Measurements from ENCODE around the gene CLIC6.
A peak's percentile ranks its signal among the peaks of the same experiment; 100 is the strongest.

CLIC6 gene

DNA sequence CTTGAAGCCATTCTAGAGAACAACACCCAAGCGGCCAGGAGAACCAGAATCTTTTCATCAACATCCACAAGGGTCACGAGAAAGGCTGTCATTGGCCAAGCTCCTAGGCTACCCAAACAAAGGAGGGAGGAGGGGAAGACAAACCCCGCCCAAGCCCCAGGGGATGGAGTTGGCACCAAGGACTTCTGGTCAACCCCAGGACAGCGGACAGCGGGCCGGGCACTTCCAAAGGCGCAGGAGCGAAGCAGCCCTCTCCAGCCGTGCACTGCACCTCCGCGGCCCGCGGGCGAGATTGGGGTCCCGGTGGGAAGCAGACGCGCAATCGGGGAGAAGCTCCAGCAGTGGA lies at the start of gene CLIC6:
Gene CLIC6, plus strand, starts transcription at position 192 of the 346 bp plus-strand sequence. CDS start 395 bp downstream, outside the sequence.
- Mint-ChIP-seq H3K9me3 (no peaks in the 10 kb centered on the region), H3K27ac (no peak within 1 kb of the TSS), H3K27me3 (peaks cover 22% of the 10 kb centered on the region), H3K4me1 (peaks cover 12% of the 10 kb centered on the region), H3K4me3 (peak within 1 kb of the TSS; percentile 70), H3K36me3 (no peaks in the 10 kb centered on the region)

DNA sequence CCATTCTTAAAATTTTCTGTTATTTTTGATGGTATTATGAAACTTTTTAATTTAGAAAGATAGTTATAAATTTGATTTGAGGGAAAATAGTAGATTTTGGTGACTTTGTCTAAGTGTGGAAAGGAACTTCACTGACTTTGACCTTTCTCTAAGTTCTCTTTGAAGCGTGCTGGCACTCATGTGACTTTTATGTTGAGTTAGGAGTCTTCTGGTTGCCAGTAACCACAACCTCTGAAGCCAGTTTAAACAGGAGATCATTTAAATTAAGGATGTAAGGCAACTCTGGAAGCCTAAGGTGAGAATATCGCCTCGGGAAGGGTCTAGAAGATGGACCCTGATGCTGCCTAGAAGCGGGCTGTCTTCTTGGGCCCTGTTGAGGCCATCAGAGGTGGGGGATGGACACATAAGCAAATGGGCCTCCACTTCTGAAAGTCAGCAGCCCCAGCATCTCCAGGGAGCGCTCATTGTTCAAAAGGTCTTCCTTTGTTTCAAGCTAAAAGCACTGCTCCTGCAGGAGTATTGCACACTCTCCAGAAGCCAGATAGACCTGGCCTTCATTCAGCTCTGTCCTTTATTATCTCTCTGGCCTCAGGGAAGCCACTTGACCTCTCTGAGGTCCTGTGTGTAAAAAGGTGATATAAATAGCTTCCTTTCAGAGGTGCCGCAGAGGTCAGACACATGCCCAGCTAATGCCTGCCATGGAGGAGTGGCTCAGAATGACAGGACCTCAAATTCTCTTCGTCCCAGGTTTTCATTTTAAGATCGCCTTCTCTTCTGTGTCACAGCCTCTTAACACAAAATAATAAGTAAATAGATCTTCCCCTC lies 48.7 kb upstream of the CLIC6 start:
- H3K36me3 Mint-ChIP-seq: no peaks in the 10 kb centered on the region
- H3K27ac Mint-ChIP-seq: no peak overlapping the region
- peaks cover 11% of the 10 kb centered on the region for H3K27me3 Mint-ChIP-seq
- H3K4me3 Mint-ChIP-seq: no peak overlapping the region
- H3K9me3 Mint-ChIP-seq: no peaks in the 10 kb centered on the region
- peaks cover 6% of the 10 kb centered on the region for H3K4me1 Mint-ChIP-seq

DNA sequence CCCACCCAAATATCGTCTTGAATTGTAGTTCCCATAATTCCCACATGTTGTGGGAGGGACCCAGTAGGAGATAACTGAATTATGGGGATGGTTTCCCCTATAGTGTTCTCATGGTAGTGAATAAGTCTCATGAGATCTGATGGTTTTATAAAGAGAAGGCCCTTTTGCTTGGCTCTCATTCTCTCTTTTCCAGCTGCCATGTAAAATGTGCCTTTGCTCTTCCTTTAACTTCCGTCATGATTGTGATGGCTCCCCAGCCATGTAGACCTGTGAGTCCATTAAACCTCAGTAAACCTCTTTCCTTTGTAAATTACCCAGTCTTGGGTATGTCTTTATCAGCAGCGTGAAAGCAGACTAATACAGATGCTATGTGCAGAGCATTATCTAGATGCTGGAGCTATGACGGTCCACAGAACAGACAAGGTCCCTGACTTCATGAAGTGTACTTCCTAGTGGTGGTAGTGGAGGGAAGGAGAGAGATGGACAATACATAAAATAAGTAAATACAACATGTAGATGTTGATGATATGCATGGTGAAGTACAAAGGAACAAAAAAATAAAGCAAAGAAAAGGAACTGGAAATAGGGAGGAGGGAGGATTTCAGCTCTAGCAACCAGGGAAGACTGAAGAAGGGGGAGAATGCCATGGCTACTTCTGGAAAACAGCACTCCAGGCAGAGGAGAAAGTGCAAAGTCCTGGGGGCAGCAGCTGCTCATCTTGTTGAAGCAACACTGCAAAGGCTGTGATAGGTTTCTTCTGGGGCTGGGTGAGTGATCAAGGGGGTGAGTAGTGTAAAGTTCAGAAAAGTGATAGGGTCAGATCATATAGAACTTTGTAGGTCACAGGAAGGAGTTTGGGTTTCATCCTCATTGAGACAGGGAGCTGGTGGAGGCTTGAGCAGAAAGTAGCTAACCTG lies 47.1 kb upstream of the CLIC6 start:
- no peaks in the 10 kb centered on the region for H3K9me3 Mint-ChIP-seq
- H3K27ac Mint-ChIP-seq: no peak overlapping the region
- H3K4me1 Mint-ChIP-seq: no peaks in the 10 kb centered on the region
- H3K4me3 Mint-ChIP-seq: no peak overlapping the region
- no peaks in the 10 kb centered on the region for H3K36me3 Mint-ChIP-seq
- H3K27me3 Mint-ChIP-seq: peaks cover 13% of the 10 kb centered on the region

DNA sequence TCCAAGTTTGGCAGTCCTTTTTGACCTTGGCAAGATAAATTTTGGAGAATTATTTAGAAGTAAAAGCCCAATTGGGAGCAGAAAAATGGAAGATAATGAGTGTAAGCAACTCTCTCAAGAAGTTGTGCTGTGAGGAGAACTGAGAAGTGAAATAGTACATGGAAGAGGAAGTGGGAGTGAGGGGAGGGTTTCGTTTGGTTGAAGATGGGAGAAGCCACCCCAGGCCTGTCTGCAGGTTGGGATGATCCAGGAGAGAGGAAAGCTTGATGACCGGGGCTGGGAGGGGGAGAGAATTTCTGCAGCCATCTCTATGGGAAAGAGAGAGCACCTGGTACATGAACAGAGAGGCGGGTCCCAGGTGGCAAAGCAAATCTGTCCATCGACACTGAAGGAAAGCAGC lies 45.3 kb upstream of the CLIC6 start:
- Mint-ChIP-seq H3K9me3 (no peaks in the 10 kb centered on the region), H3K27me3 (peaks cover 13% of the 10 kb centered on the region), H3K4me3 (no peak overlapping the region), H3K36me3 (no peaks in the 10 kb centered on the region), H3K27ac (no peak overlapping the region), H3K4me1 (no peaks in the 10 kb centered on the region)

DNA sequence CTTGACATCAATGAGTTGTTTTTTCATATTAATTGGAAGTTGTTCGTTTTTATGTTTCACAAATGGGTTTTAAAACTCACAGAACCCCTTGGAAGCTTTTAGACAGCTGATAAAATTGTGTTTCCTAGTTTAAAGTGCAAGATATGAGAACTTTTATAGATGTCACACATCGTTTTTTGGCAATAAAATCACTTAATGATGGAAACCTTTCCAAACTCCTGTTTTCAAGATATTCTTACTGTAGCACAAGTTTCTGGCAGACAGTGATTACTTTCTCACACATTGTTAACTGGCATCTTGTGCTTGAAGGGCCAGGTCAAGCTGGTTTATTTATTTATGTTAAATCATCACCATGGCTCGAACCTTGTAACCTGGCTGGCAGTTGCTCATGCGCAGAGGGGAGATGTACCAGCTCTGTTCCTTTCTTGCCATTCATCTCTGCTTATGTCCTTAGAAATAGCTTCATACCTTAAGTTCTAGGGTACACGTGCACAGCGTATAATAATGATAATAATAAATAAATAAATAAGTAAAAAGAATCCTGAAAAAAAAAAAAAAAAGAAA lies 43.7 kb upstream of the CLIC6 start:
- Mint-ChIP-seq H3K4me3 (no peak overlapping the region), H3K4me1 (no peaks in the 10 kb centered on the region), H3K9me3 (no peaks in the 10 kb centered on the region), H3K27ac (no peak overlapping the region), H3K36me3 (no peaks in the 10 kb centered on the region), H3K27me3 (peaks cover 12% of the 10 kb centered on the region)

DNA sequence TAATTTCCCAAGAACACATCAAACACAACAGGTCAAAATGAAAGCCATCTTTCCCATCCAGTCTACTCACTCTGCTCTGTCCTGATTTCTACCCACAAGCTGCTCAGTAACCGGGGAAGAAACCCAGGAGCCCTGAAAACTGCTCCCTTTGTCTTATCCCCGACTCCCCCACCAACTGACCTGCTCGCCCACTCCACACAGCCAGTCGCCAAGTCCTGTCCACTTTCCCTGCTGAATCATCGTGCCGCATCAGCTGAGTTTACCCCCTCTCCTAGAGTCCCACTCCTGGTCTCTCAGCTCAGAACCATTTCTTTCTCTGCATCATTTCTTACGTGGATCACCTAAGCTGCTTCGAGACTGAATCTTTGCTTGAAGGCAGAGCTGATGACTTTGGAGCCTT lies 42.7 kb upstream of the CLIC6 start:
- Mint-ChIP-seq H3K27me3 (peaks cover 12% of the 10 kb centered on the region), H3K27ac (no peak overlapping the region), H3K36me3 (no peaks in the 10 kb centered on the region), H3K4me1 (no peaks in the 10 kb centered on the region), H3K9me3 (no peaks in the 10 kb centered on the region), H3K4me3 (no peak overlapping the region)

DNA sequence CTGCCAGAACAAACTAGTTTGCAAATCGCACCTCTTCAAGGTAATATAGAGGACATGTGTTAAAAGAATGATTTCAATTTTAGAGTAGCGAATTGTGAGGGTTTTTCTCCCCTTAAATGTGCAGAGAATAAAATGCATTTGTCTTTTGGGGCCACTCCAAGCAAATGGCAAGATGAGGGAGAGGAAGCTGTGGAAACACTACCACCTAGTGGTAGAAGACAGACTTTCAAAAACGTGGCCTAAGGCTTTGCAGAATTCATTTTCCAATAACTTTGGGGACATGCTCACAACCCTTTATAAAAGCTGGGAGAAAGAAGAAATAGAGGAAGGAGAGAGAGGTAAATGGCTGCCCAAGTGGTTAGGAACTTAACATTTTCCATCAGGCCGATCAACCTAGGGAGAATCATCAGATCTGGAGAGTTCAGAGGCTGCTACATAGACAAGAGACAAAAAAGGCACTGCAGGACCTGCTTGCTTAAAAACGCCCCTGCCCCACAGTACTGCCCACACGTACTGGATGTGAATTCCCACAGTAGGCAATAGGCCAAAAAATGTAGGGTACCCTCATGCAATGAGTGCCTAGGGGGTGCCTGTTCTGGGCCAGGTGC lies 38.2 kb upstream of the CLIC6 start:
- Mint-ChIP-seq H3K36me3 (no peaks in the 10 kb centered on the region), H3K27me3 (peaks cover 2% of the 10 kb centered on the region), H3K4me3 (no peak overlapping the region), H3K9me3 (no peaks in the 10 kb centered on the region), H3K27ac (no peak overlapping the region), H3K4me1 (no peaks in the 10 kb centered on the region)

DNA sequence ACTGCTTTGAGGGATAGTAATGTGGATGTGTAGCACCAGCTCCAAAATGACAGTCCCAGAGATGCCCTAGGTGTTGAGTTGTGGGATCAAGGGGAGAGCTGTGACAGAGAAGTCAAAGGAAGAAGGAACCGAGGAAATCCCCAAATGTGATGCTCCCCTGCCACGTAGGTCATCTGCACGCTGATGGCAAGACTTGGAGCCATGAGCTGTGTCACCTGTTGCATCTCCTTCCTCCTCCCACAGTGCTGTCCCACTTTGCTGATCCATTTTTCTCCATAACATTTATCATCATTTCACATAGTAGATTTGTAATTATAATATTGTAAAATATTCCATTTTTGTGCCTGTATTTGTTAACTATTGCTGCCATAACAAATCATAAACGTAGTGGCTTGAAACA lies 36.3 kb upstream of the CLIC6 start:
- no peaks in the 10 kb centered on the region for H3K27me3 Mint-ChIP-seq
- no peaks in the 10 kb centered on the region for H3K4me1 Mint-ChIP-seq
- no peaks in the 10 kb centered on the region for H3K9me3 Mint-ChIP-seq
- H3K4me3 Mint-ChIP-seq: no peak overlapping the region
- H3K27ac Mint-ChIP-seq: no peak overlapping the region
- no peaks in the 10 kb centered on the region for H3K36me3 Mint-ChIP-seq

DNA sequence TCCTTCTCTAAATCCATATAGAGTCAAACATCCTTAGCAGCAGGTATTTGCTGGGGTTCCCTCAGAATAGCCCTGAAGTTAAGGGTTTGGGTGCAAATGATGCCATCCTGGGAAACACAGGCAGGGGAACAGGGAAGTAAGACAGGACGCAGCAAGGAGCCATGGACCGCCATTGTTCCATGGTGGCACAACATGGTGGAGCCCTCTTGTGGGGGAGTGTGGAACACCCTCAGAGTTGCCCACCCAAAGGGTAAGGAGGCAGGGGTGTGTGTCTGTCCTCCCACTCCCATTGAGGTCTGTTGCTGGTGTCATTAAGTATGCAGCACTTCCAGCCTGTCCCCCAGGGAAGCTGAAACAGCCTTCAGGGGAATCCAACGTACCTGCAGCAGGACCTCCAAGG lies 33.5 kb upstream of the CLIC6 start:
- H3K36me3 Mint-ChIP-seq: no peaks in the 10 kb centered on the region
- H3K4me3 Mint-ChIP-seq: no peak overlapping the region
- H3K4me1 Mint-ChIP-seq: peaks cover 6% of the 10 kb centered on the region
- H3K27me3 Mint-ChIP-seq: no peaks in the 10 kb centered on the region
- H3K9me3 Mint-ChIP-seq: no peaks in the 10 kb centered on the region
- no peak overlapping the region for H3K27ac Mint-ChIP-seq

DNA sequence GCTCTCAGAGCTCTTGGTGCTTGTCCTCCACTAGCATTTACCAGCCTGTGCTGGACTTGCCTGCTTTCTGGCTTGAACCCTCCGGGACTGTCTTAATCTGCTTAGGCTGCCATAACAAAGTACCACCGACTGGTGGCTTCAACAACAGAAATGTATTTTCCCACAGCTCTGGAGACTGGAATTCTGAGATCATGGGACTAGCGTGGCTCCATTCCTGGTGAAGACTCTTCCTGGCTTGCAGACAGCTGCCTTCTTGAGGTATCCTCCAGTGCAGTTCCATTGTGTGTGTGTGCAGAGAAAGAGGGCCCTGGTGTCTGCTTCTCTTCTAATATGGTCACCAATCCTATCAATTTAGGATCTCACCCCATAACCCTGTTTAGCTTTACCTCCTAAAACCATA lies 31.8 kb upstream of the CLIC6 start:
- Mint-ChIP-seq H3K4me3 (no peak overlapping the region), H3K27ac (no peak overlapping the region), H3K9me3 (no peaks in the 10 kb centered on the region), H3K4me1 (peaks cover 13% of the 10 kb centered on the region), H3K36me3 (no peaks in the 10 kb centered on the region), H3K27me3 (no peaks in the 10 kb centered on the region)

DNA sequence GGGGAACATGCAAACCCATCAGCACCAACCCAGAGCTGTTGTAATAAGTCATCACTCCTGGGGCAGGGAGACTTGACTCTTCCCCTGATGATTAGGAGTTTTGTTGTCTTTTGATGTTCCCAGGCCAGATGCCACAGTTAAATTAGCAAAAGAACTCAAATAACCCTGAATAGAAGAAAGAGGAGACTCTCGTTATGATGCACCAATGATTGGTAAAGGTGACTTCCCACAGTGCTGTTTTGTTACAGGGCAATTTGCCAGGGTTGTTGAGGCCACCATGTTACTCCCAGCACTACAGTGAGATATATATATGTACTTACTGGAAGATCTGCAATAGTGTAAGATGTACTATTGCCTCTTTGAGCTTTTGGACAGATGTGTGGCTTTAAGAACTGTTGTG lies 29.5 kb upstream of the CLIC6 start:
- Mint-ChIP-seq H3K4me1 (peaks cover 13% of the 10 kb centered on the region), H3K27me3 (no peaks in the 10 kb centered on the region), H3K4me3 (no peak overlapping the region), H3K27ac (no peak overlapping the region), H3K36me3 (no peaks in the 10 kb centered on the region), H3K9me3 (no peaks in the 10 kb centered on the region)

DNA sequence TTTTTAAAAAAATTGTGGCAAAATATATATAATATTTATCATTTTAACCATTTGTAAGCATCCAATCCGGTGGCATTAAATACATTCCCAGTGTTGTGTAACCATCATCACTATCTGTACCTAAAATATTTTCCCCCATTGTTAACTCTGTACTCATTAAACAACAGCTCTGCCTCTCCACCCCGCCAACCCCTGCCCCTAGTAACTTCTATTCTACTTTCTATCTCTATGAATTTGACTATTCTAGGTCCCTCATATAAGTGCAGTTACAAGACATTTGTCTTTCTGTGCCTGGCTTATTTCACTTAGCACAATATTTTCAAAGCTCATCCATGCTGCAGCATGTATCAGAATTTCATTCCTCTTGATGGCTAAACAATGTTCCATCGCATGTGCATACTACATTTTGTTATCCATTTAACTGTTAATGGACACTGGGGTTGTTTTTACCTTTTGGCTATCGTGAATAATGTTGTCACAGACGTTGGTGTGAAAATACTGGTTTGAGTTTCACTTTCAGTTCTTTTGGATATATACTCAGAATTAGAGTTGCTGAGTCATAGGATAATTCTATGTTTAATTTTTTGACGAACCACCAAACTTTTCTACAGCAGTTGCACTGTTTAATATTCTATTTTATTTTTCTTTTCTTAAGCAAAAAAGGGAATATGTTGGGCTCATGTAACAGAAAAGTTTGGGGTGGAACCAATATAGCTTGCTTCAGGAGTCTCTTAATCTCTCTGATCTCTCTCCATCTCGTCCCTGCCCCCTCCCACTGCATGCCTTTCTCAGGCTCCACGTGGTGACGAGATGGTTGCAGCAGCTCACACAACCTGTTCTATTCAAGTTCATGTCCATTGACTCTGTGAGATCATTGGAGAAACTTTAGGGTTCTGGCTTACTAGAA lies 28.7 kb upstream of the CLIC6 start:
- Mint-ChIP-seq H3K9me3 (no peaks in the 10 kb centered on the region), H3K27ac (peak overlapping the region; percentile 27), H3K36me3 (no peaks in the 10 kb centered on the region), H3K4me3 (peak overlapping the region; percentile 56), H3K4me1 (peaks cover 13% of the 10 kb centered on the region), H3K27me3 (no peaks in the 10 kb centered on the region)

DNA sequence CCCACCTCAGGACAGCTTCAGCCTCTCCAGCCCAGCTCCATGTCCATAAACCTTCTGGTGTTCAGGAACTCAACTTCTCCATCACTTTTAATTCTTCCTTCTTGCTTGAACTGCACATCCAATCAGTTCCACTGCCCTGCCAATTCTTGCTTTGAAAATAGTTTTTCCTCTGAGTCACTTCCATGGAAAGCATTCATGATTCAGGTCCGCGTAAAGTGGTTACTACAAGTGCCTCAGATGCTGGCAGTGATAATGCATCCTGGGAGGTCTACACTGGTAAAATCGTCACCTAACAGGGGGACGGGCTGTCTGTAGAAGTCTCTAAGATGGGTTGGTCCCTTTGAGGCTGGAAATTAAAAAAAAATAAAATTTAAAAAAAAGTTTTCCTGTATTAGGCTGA lies 27.9 kb upstream of the CLIC6 start:
- Mint-ChIP-seq H3K36me3 (no peaks in the 10 kb centered on the region), H3K4me1 (peaks cover 13% of the 10 kb centered on the region), H3K27ac (peak overlapping the region; percentile 27), H3K9me3 (no peaks in the 10 kb centered on the region), H3K4me3 (peak overlapping the region; percentile 54), H3K27me3 (no peaks in the 10 kb centered on the region)

DNA sequence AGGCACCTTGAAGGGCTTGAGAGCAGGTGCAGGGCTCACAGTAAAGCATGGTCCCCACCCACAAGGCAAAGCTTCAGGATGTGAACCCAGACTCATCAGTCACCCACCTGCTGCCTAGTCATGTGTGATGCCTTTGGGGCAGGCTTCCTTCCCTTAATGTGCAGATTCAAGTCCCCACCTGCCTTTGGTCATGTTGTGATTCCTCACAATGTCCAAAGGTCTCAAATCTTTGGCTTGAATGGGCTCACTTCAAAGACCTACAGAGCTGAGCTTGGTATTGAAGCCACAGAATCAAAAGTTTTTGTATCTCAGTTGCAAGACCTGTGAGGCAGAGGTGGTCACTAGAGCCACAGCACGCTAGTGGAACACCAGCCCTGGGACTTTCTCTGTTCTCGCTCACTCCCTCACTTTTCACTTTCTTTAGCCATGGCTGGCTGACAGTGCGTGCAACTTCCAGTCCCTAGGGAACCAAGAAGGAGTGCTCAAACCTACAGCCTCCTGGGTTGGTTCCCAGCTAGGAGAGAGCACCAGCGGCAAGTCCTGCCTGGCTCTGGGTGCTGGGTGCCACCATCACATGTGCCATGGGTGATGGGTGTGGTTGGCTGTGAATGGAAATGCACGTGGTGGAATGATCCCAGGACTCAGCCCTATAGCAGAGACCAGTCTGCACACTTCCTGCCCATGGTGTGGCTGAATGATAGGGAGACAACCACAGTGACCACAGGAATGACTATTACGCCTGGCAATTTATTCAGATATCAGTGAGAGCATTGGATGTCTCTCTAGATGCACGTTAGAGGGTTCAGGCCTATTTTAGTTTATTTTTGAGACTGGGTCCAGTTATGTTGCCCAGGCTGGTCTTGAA lies 26.4 kb upstream of the CLIC6 start:
- Mint-ChIP-seq H3K27ac (no peak overlapping the region), H3K4me1 (peaks cover 13% of the 10 kb centered on the region), H3K4me3 (no peak overlapping the region)

More for the DNA sequence above, 26.4 kb upstream of the CLIC6 start:
- Mint-ChIP-seq H3K36me3 (no peaks in the 10 kb centered on the region), H3K9me3 (no peaks in the 10 kb centered on the region), H3K27me3 (no peaks in the 10 kb centered on the region)
